H1 (cell line): Measurements from ENCODE around the gene PLBD2. TPM values are rescaled to one million over a fixed set of nuclear protein-coding genes. Genes with fewer than 3 reads are reported as not detected.

ENCODE experiments used
- CTCF ChIA-PET: fragments of 300-600 bp; sonication (Branson Sonifier 250); formaldehyde crosslinking; loops from one replicate; lab custom pipeline; 2021; ENCODE audit not compliant: partially characterized antibody; lab: Charles Lee
- POLR2A ChIA-PET: fragments of 300-600 bp; sonication (Branson Sonifier 250); formaldehyde crosslinking; loops from one replicate; lab custom pipeline; 2021; ENCODE audit warnings: inconsistent platforms; ENCODE audit not compliant: partially characterized antibody; lab: Charles Lee
- DNase-seq, 2 experiments: peaks; one replicate each; pipeline versions ENCODE4 v3.0.0 to v3.0.0-alpha.2; 2010 to 2022; ENCODE audit warnings: low spot score in 2 of 2, low read depth in 1 of 2, mixed read lengths in 1 of 2
- FAIRE-seq: peaks from 2 replicates; lab custom pipeline; 2011; peaks lifted over from hg19 to GRCh38; lab: Jason Lieb, UNC
- H2AFZ ChIP-seq: 2 replicates; pipeline ENCODE4 v1.8.1; 2012; ENCODE audit warnings: low read length, inconsistent platforms
- H2AK5ac ChIP-seq: 2 replicates; pipeline ENCODE4 v1.6.1; 2013; ENCODE audit warnings: low read depth, low read length
- H2BK120ac ChIP-seq: replicated peaks from 2 replicates; pipeline ENCODE3; 2013; ENCODE audit warnings: low read depth, low read length, inconsistent platforms
- H2BK12ac ChIP-seq: 2 replicates; pipeline ENCODE4 v1.6.1; 2013; ENCODE audit warnings: low read depth, low read length
- H2BK15ac ChIP-seq: 2 replicates; pipeline ENCODE4 v1.6.1; 2013; ENCODE audit warnings: low read length
- H2BK20ac ChIP-seq: 2 replicates; pipeline ENCODE4 v1.6.1; 2013; ENCODE audit warnings: low read length
- H2BK5ac ChIP-seq: 2 replicates; pipeline ENCODE4 v1.6.1; 2013; ENCODE audit warnings: low read depth, low read length
- H3K14ac ChIP-seq: 2 replicates; pipeline ENCODE4 v1.6.1; 2013; ENCODE audit warnings: inconsistent platforms; ENCODE audit not compliant: insufficient read length
- H3K18ac ChIP-seq: 2 replicates; pipeline ENCODE4 v1.6.1; 2013; ENCODE audit warnings: low read length; ENCODE audit errors: extremely low read depth
- H3K23ac ChIP-seq: 2 replicates; pipeline ENCODE4 v1.6.1; 2013; ENCODE audit warnings: inconsistent platforms; ENCODE audit not compliant: insufficient read length
- H3K23me2 ChIP-seq: 2 replicates; pipeline ENCODE4 v1.6.1; 2013; ENCODE audit warnings: low read depth, low read length
- H3K27ac ChIP-seq: 2 replicates; pipeline ENCODE4 v1.6.1; 2011; ENCODE audit warnings: low read depth, low read length, inconsistent platforms
- H3K27me3 ChIP-seq, 4 experiments: replicated peaks in 1 of 4; 1 replicate in 1 of 4; 2 replicates in 3 of 4; pipeline versions ENCODE4 v1.6.1 to v1.8.1; 2011 to 2013; ENCODE audit warnings: low read length in 3 of 4, mild to moderate bottlenecking in 3 of 4, inconsistent platforms in 2 of 4, mixed read lengths in 2 of 4, moderate library complexity in 1 of 4; ENCODE audit not compliant: control insufficient read depth in 3 of 4, insufficient read depth in 3 of 4; ENCODE audit errors: extremely low read depth in 1 of 4
- H3K36me3 ChIP-seq, 4 experiments: 2 replicates each; pipeline versions ENCODE4 v1.6.1 to v1.8.1; 2011 to 2013; ENCODE audit warnings: mild to moderate bottlenecking in 4 of 4, low read length in 3 of 4, moderate library complexity in 2 of 4, control low read depth in 1 of 4, inconsistent platforms in 1 of 4; ENCODE audit not compliant: insufficient read depth in 4 of 4, control insufficient read depth in 2 of 4
- H3K4ac ChIP-seq: replicated peaks from 2 replicates; pipeline ENCODE3; 2013; ENCODE audit warnings: low read length, low read depth, mixed read lengths, inconsistent platforms; ENCODE audit not compliant: insufficient read length
- H3K4me1 ChIP-seq, 4 experiments: replicated peaks in 1 of 4; 1 replicate in 1 of 4; 2 replicates in 3 of 4; pipeline versions ENCODE4 v1.6.1 to v1.8.1; 2011 to 2013; ENCODE audit warnings: low read length in 3 of 4, inconsistent platforms in 2 of 4, mixed read lengths in 1 of 4; ENCODE audit not compliant: insufficient read depth in 4 of 4, control insufficient read depth in 3 of 4
- H3K4me2 ChIP-seq, 2 experiments: 2 replicates each; pipeline versions ENCODE4 v1.6.1 to v1.8.1; 2011 to 2013; ENCODE audit warnings: low read depth in 2 of 2, low read length in 2 of 2, control low read depth in 1 of 2, inconsistent platforms in 1 of 2, mild to moderate bottlenecking in 1 of 2; ENCODE audit not compliant: insufficient read depth in 1 of 2
- H3K4me3 ChIP-seq, 4 experiments: fragments of 200-600, 300-600 bp in 1 of 4; sonication (generic), shearing (Covaris generic), sonication (Bioruptor Twin) in 1 of 4; 2 replicates each; pipeline versions ENCODE4 v1.5.1 to v1.8.1; 2011 to 2016; ENCODE audit warnings: low read length in 4 of 4, low read depth in 3 of 4, control low read depth in 2 of 4, inconsistent platforms in 2 of 4, mild to moderate bottlenecking in 2 of 4, mixed read lengths in 1 of 4, moderate library complexity in 1 of 4; ENCODE audit not compliant: insufficient read depth in 2 of 4; ENCODE audit errors: extremely low read depth in 1 of 4
- H3K56ac ChIP-seq: replicated peaks from 2 replicates; pipeline ENCODE3; 2013; ENCODE audit warnings: low read depth, mild to moderate bottlenecking, mixed read lengths, low read length, inconsistent platforms; ENCODE audit not compliant: insufficient read length
- H3K79me1 ChIP-seq: 2 replicates; pipeline ENCODE4 v1.6.1; 2013; ENCODE audit warnings: low read depth, low read length, control low read depth
- H3K79me2 ChIP-seq, 2 experiments: 2 replicates each; pipeline versions ENCODE4 v1.6.1 to v1.8.1; 2012 to 2013; ENCODE audit warnings: low read length in 2 of 2, mild to moderate bottlenecking in 2 of 2, inconsistent platforms in 1 of 2; ENCODE audit not compliant: insufficient read depth in 2 of 2, control insufficient read depth in 1 of 2
- H3K9ac ChIP-seq, 4 experiments: replicated peaks in 1 of 4; 1 replicate in 1 of 4; 2 replicates in 3 of 4; pipeline versions ENCODE4 v1.6.1 to v1.8.1; 2011 to 2013; ENCODE audit warnings: low read depth in 3 of 4, low read length in 3 of 4, control low read depth in 2 of 4, mild to moderate bottlenecking in 2 of 4, moderate library complexity in 2 of 4, inconsistent platforms in 1 of 4; ENCODE audit errors: extremely low read depth in 1 of 4
- H3K9me3 ChIP-seq, 2 experiments: 2 replicates each; pipeline versions ENCODE4 v1.6.1 to v1.8.1; 2012 to 2013; ENCODE audit warnings: mild to moderate bottlenecking in 2 of 2, moderate library complexity in 2 of 2, control low read depth in 1 of 2, inconsistent platforms in 1 of 2, low read depth in 1 of 2, low read length in 1 of 2, mixed read lengths in 1 of 2; ENCODE audit not compliant: insufficient read depth in 2 of 2
- H4K20me1 ChIP-seq, 2 experiments: replicated peaks in 1 of 2; 2 replicates each; pipeline versions ENCODE3 to v1.8.1; 2011 to 2013; ENCODE audit warnings: inconsistent platforms in 2 of 2, low read length in 2 of 2, mild to moderate bottlenecking in 1 of 2; ENCODE audit not compliant: insufficient read depth in 2 of 2, control insufficient read depth in 1 of 2
- H4K5ac ChIP-seq: 2 replicates; pipeline ENCODE4 v1.6.1; 2013; ENCODE audit warnings: low read length, low read depth, mixed read lengths, inconsistent platforms; ENCODE audit not compliant: insufficient read length
- H4K8ac ChIP-seq: 2 replicates; pipeline ENCODE4 v1.8.0; 2013; ENCODE audit warnings: mild to moderate bottlenecking, moderate library complexity, low read length, inconsistent platforms; ENCODE audit not compliant: insufficient read depth; ENCODE audit errors: extremely low read depth
- H4K91ac ChIP-seq: replicated peaks from 2 replicates; pipeline ENCODE3; 2013; ENCODE audit warnings: low read length, mixed read lengths, inconsistent platforms; ENCODE audit not compliant: insufficient read length
- CBX8 ChIP-seq: fragments of 300-800, 300-1000 bp; sonication (generic); IDR thresholded peaks from 2 replicates; pipeline ENCODE4 v1.7.1; 2016; ENCODE audit warnings: low read depth, low read length, borderline replicate concordance
- TAF7 ChIP-seq: optimal IDR thresholded peaks from 2 replicates; pipeline ENCODE3; 2011; ENCODE audit warnings: low read depth, mild to moderate bottlenecking, inconsistent platforms, low read length, moderate library complexity, borderline replicate concordance
- polyA plus RNA-seq, 7 experiments: library from polyadenylated mRNA; depleted of rRNA in 3 of 7; stranded (reverse) in 5 of 7; unstranded in 2 of 7; fragments of >200 nt in 5 of 7; fragments of 200-250 nt in 2 of 7; gene quantifications; 1 replicate in 5 of 7; 2 replicates in 1 of 7; 4 replicates in 1 of 7; pipeline versions ENCODE4 v1.2.1 to v1.2.3, GENCODE V29; 2011 to 2013; ENCODE audit warnings: missing spikeins in 2 of 7, mixed read lengths in 2 of 7
- total RNA-seq: library from RNA; stranded (reverse); fragmentation: NEBNext Ultra II Directional; extraction: Animal tissue kit (Norgen Biotek cat#: 25700); gene quantifications from 2 replicates; pipeline ENCODE4 v1.2.1, GENCODE V29; 2021

PLBD2 gene
- total and polyA plus RNA-seq, 2 of the 8 experiments (the other 6 are each of a cell fraction or from before 2014, with no cell fraction given): 16.8 to 33.5 TPM

- ChIA-PET POLR2A (no interaction called here), CTCF (no interaction called here)
- H3K4me1 ChIP-seq: 0 out of 7 replicates have a peak, but pooled peaks cover 0 to 3% (median 0%) of the 10 kb centered on the region in 4 experiments
- no peak for FAIRE-seq
- H4K8ac ChIP-seq: no peak overlapping the region
- no peak overlapping the region for H3K4me2 ChIP-seq
- no peak overlapping the region for H2AK5ac ChIP-seq
- no peak overlapping the region for H3K14ac ChIP-seq
- no peak overlapping the region for H4K91ac ChIP-seq
- H3K18ac ChIP-seq: no peak overlapping the region
- H4K5ac ChIP-seq: no peak overlapping the region
- no peak for DNase-seq
- no peak overlapping the region for H3K9ac ChIP-seq
- H3K36me3 ChIP-seq: no peaks in the 10 kb centered on the region
- no peaks in the 10 kb centered on the region for H3K79me2 ChIP-seq
- no peaks in the 10 kb centered on the region for H3K79me1 ChIP-seq
- H2BK20ac ChIP-seq: no peak overlapping the region
- H3K23me2 ChIP-seq: 0 out of 2 replicates have a peak, but pooled peaks cover 1% of the 10 kb centered on the region
- H2AFZ ChIP-seq: no peak overlapping the region
- H3K27ac ChIP-seq: no peak overlapping the region
- H3K4me3 ChIP-seq: no peak overlapping the region
- no peaks in the 10 kb centered on the region for H3K9me3 ChIP-seq
- peaks cover 0 to 1% of the 10 kb centered on the region in 2 experiments for H4K20me1 ChIP-seq
- no peak overlapping the region for H2BK15ac ChIP-seq
- no peak overlapping the region for H3K23ac ChIP-seq
- no peak for TF ChIP-seq TAF7
- no peak for TF ChIP-seq CBX8
- H2BK5ac ChIP-seq: no peak overlapping the region
- no peak overlapping the region for H2BK120ac ChIP-seq
- no peak overlapping the region for H3K4ac ChIP-seq
- no peaks in the 10 kb centered on the region for H3K27me3 ChIP-seq
- H3K56ac ChIP-seq: no peak overlapping the region
- no peak overlapping the region for H2BK12ac ChIP-seq
Observed at GRCh38 chr12:113396200-113396599, 37.8 kb downstream of the PLBD2 start.
